NCI-H226 (cell line): ENCODE measurements around the gene GGACT.

Experiments
- DNase-seq: peaks from one replicate; pipeline ENCODE4 v3.0.0-alpha.2; 2015

The GGACT gene

GRCh38 chr13:100510208-100510957 is 78.2 kb downstream of the GGACT start:
- no peak for DNase-seq

DNA sequence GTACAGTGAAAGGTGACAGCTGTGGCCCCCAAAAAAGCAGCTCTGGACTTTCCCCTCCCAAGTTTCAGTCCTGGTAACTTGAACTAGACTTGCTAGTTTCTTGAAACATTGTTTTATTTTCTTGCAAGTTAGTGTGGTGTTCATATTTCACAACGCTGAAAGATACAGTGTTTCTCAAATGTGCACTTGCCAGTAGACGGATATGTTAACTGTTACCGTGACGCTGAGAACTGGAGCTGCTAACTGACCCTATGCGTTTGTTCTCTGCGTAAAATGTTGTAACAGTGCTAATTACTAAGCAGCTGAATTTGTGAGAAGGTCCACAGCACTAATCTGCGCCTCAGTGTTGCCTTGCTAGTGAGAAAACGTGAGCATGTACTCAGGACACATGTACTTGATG is 79.6 kb downstream of the GGACT start:
- no peak for DNase-seq

GRCh38 chr13:100508455-100508854 is 80.1 kb downstream of the GGACT start:
- DNase-seq = no peak

- no peak for DNase-seq
Observed at GRCh38 chr13:100506600-100507422, 81.8 kb downstream of the GGACT start.

DNA sequence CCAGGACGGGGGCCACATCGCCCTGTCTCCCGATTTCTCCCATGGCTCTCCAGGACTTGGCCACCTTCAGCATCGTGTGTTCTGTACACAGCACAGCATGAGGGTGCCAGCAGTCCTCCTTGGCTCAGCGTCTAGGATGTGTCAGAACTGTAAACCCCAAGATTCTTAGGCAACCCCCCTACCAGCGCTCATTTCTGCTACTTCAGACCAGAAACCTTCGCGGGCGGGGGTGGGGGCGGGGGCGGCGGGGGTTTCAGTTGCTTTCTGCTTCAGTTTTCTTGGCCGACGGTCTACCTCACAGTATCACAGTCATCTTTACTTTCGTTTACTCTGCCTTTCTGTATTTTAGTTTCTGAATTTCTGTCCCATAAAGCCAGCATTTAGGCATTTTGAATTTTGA is 82.4 kb downstream of the GGACT start:
- DNase-seq = no peak

GRCh38 chr13:100503622-100504021 is 85.0 kb downstream of the GGACT start:
- no peak for DNase-seq

DNA sequence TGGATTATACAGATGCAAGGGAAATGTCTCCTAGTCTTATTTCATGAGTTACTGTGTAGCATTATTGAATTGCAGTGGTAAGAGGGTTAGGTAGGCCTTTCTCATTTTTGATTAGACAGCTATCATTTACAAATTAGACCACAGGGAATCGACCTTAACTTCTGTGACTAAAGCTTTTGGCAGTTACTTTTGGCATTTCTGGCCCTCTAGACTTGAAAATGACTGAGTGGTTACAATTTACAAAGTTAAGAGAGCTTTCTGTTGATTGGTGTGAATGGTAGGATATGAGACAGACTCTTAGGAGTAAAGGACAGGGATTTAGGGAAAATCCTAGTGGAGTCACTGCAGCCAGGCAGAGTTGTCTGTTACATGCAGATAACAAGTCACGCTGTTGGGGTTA is 86.1 kb downstream of the GGACT start:
- DNase-seq = peak; percentile 3

GRCh38 chr13:100497389-100497788 is 91.2 kb downstream of the GGACT start:
- peak; percentile 69 for DNase-seq

DNA sequence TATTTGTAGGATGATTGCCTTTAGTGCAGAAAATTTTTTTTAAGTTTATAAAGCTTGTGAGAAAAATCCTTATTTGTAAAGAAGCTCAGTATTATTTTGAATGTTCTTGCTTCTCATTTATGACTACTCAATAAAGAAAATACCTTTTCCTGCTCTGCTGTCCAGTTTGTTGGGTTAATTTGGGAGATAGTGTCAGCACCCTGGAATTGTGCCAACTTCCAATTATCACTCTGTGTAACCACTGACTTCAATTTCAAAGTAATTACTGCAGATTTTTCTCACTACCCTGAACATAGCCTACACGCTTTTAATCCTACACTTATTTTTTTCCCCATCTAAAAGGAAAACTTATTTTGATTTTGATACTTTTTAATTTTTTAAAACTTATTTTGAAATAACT is 93.1 kb downstream of the GGACT start:
- DNase-seq = no peak

DNA sequence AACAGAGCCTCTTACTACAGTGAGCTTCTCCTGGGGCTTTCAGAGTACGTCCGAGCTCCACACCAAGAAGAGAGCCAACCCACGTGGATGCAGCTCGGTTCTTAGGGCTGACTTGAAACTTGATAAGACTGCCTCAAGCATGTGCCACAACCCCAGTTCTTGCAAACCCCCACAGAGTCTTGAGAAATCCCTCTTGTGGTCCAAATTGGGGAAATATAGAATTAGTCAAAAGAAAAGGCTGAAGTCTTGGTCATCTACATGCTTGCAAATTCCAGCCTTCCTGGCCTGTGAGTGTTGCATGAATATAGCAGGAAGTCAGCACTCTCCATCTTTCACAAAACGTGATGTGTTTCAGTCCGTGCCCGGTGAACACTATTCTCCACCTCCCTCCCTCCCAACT is 95.2 kb downstream of the GGACT start:
- DNase-seq = no peak

DNA sequence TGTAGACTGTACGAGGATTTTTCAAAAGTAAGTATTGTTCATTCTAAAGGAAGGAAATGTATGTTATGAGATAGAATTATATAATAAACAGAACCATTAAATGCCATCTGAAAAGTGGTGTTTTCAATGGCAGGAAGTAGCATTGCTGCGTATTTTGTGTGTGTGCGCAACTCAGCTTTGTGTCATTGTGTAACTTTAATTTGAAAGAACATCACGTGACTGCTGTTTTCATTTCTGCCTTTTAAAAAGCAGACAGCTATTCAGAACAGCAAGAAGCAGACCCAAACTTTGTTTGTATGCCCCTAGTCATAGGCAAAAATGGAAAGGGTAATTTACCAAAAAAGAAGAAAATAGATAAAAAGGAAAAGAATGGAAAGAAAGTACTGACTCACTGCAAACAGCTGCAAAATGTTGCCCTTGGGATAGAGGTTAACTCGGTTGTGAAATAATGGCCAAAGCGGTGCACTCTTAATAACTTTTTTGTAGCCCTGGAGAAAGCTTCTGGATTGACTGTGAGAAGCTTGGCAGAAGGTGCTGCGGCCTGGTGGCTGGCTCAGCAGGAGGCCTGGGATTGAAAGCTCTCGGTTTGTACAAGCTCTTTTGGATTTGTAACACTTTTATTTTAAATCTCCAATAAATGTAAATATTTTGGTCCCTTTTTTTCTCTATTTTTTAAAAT is 97.3 kb downstream of the GGACT start:
- DNase-seq = no peak

DNA sequence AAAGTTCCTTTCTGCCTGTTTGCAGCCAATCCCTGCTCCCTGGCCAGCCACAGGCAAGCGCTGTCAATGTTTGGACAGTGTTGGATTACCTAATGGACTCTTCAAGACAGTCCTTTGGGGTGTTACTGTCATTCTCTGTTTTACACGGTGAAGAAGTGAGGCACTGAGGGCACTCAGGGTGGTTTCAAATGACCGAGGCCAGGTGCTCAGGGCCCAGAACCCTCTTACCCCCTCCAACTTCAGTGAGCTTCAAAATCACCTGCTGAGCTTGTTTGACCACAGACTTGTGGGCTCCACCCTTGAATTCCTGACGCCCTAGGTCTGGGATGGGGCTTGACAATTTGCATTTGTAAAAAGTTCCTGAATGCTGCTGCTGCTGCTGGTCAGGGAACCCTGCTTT is 97.9 kb downstream of the GGACT start:
- DNase-seq = no peak

GRCh38 chr13:100485265-100485664 is 103.3 kb downstream of the GGACT start:
- no peak for DNase-seq

DNA sequence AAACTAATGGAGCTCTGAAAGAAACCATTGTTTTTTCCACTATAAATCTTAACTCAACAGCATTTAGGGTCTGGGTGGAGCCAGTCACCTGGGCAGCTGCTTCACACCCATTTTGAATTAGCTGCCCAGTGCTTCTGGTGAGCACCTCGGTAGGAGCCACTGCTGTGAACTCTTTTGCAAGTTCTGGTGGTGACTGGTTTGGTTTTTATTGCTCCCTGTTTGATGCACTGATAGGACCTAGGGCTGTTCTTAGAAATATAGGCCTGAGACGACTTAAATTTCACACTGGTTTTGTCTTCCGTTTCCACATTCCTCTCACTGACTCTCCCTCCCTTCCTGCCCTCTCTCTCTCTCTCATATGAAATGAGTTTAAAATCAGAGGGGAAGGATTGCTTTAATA is 103.9 kb downstream of the GGACT start:
- no peak for DNase-seq

- no peak for DNase-seq
Observed at GRCh38 chr13:100483841-100484381, 104.7 kb downstream of the GGACT start.

GRCh38 chr13:100483139-100483538 is 105.5 kb downstream of the GGACT start:
- no peak for DNase-seq

DNA sequence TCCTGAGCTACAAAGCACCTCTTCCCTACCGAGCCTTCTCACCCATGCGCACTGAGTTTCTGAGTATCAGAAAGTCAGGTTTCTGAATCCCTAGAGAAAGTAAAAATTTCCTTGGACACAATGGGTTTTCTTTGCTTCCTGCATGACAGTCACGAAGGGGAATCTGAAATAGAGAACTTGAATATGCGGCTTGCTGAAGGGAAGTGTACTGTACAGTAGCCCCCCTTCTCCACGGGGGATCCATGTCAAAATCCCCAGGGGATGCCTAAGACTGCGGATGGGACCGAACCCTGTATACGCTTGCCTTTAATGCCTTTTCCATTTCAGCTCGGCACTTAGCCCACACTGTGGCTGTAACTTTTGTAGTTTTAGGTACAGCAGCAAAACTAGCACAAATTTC is 107.9 kb downstream of the GGACT start:
- DNase-seq = no peak
